DMS114 treated with DMSO at 0.1 percent for 48 hours (cell line): ENCODE results near the gene TRAPPC3.

Experiments
- DNase-seq: peaks from one replicate; lab custom pipeline; 2025; ENCODE audit not compliant: unreplicated experiment; lab: John Stamatoyannopoulos, UW

Gene TRAPPC3

DNA sequence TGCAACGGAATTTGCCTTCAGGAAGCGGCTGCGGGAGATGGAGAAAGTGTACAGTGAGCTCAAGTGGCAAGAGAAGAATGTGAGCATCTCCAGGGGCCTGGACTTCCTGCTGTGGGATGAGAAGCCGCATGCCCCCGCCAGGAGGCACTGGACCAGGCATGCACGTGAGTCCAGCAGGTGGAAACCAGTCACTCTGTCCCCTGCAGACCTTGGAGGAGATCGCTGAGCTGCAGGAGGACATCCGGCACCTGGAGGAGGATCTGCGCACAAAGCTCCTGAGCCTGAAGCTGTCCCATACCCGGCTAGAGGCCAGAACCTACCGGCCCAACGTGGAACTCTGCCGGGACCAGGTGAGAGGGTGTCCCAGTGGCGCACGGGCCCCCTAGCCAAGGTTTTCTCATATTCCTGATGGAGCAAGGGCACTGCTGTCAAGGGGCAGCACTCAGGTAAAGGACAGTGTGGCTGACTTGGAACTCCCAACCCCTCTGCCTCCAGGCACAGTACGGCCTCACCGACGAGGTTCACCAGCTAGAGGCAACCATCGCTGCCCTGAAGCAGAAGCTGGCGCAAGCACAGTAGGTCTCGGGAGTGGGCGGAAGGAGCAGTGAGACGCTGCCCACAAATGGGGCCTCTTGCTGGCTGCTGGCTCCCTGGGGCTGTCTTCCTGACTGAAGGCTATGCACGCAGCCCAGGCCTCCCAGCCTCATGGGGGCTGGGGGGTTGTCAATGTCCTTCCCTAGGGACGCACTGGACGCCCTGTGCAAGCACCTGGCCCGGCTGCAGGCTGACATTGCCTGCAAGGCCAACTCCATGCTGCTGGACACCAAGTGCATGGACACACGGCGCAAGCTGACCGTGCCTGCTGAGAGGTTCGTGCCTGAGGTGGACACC is 61.8 kb downstream of the TRAPPC3 start:
- no peak for DNase-seq
